Kidney (tissue), 14 donors: Measurements from ENCODE around the gene AGPAT4. TPM values are rescaled to one million over a fixed set of nuclear protein-coding genes. Genes with fewer than 3 reads are reported as not detected.

Experiments
- DNase-seq, 5 donors: peaks; one replicate each; pipeline ENCODE4 v3.0.0-alpha.2; 2013 to 2020
- FAIRE-seq: peaks from 2 replicates; lab custom pipeline; 2012; peaks lifted over from hg19 to GRCh38; lab: Jason Lieb, UNC
- H3K27ac ChIP-seq, 2 donors: one replicate each; pipeline ENCODE4 v1.7.0; 2013; ENCODE audit warnings: low read depth in 2 of 2, low read length in 2 of 2, inconsistent platforms in 1 of 2
- H3K27me3 ChIP-seq: one replicate; pipeline ENCODE4 v1.7.1; 2013; ENCODE audit warnings: low read length, inconsistent platforms; ENCODE audit not compliant: control insufficient read depth, insufficient read depth
- H3K36me3 ChIP-seq, 3 donors: one replicate each; pipeline versions ENCODE4 v1.7.0 to v1.7.1; 2013; ENCODE audit warnings: low read length in 3 of 3, control low read depth in 1 of 3, inconsistent platforms in 1 of 3; ENCODE audit not compliant: insufficient read depth in 3 of 3, control insufficient read depth in 2 of 3
- H3K4me1 ChIP-seq, 3 donors: one replicate each; pipeline versions ENCODE4 v1.7.0 to v1.7.1; 2013; ENCODE audit warnings: low read length in 3 of 3, inconsistent platforms in 1 of 3, low read depth in 1 of 3; ENCODE audit not compliant: control insufficient read depth in 2 of 3, insufficient read depth in 2 of 3
- H3K4me3 ChIP-seq, 3 donors: one replicate each; pipeline versions ENCODE4 v1.7.0 to v1.8.1; 2013; ENCODE audit warnings: low read length in 3 of 3, control low read depth in 1 of 3, inconsistent platforms in 1 of 3
- H3K9ac ChIP-seq, 3 donors: one replicate each; pipeline versions ENCODE4 v1.7.0 to v1.7.1; 2013; ENCODE audit warnings: low read length in 3 of 3, control low read depth in 1 of 3, inconsistent platforms in 1 of 3
- H3K9me3 ChIP-seq, 3 donors: one replicate each; pipeline versions ENCODE4 v1.7.0 to v1.7.1; 2013; ENCODE audit warnings: low read length in 3 of 3, control low read depth in 1 of 3, inconsistent platforms in 1 of 3; ENCODE audit not compliant: control insufficient read depth in 2 of 3, insufficient read depth in 1 of 3
- intact Hi-C: fragments of 100-400 bp; cut with DNase I; formaldehyde crosslinking; loops from one replicate; pipeline ENCODE4 v1.11.1; 2022
- polyA plus RNA-seq: library from polyadenylated mRNA; stranded (reverse); fragments of 350-450 nt; fragmentation: Illumina TruSeq; extraction: RNeasy Lipid Tissue Mini Kit (QIAGEN cat#74804); gene quantifications from one replicate; pipeline ENCODE4 v1.2.3, GENCODE V29; 2014; ENCODE audit warnings: low read depth, low replicate concordance; ENCODE audit not compliant: insufficient read depth
- total RNA-seq: library from RNA; stranded (reverse); fragmentation: NEBNext Ultra II Directional; extraction: Animal tissue kit (Norgen Biotek cat#: 25700); gene quantifications from one replicate; pipeline ENCODE4 v1.2.1, GENCODE V29; 2021
- TF ChIP-seq, protein P1 (sequence below): IDR thresholded peaks from 3 replicates; pipeline ENCODE4 v1.5.1; 2012; ENCODE audit warnings: mild to moderate bottlenecking, moderate library complexity, borderline replicate concordance; ENCODE audit not compliant: insufficient read depth; ENCODE audit errors: extremely low read depth
- donor health status: control.
- donor health status: control.
- donor health status: control.
- donor health status: control.
- donor health status: control.
- donor health status: DM: yes; HTN: yes; CAD: no.
- donor health status: Normal renal cell carcinoma (clear cell type).

Gene AGPAT4
- total and polyA plus RNA-seq, 2 donors from 2014 or later = 3.3 to 12.3 TPM

DNA sequence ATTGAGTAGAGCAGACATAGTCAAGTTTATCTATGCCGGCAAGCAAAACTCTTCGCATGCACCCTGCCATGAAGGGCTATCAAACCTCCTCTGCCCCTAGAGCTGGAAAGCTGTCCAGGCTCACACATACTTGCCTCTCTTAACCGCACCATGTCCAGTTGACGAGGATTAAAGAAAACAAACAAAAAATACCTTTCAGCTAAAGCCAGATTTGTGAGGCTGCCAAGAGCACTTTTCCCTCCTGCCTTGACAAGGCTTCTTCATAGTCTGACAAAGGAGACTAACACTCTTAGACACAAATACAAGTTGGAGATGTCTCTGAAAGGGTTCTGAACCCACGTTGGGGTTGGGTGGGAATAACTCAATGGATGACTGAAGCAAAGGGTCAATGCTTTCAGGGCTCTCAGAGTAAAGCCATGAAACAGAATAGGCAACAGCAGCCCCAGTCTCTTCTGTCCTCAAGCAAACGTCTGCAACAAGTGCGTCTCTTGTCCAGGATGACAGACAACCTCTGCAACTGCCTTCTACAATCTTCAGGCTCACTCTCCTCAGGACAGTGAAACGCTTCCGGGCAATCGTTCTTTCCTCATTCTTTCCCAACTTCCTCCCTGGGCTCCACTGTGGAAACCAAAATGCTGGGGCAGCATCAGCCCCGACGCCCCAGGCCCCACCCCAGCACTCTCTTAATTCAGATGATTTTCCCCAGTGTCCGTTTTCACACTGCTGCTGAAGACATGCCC, 57.8 kb downstream of the AGPAT4 start:
- intact Hi-C loops = no loop called here
- Histone ChIP-seq H3K4me3 (no peak overlapping the region), H3K36me3 (no peaks in the 10 kb centered on the region), H3K9me3 (peaks cover 0 to 2% (median 1%) of the 10 kb centered on the region in 3 donors), H3K4me1 (no peaks in the 10 kb centered on the region), H3K27ac (no peak overlapping the region), H3K9ac (no peak overlapping the region), H3K27me3 (no peaks in the 10 kb centered on the region)
- TF ChIP-seq, protein P1, sequence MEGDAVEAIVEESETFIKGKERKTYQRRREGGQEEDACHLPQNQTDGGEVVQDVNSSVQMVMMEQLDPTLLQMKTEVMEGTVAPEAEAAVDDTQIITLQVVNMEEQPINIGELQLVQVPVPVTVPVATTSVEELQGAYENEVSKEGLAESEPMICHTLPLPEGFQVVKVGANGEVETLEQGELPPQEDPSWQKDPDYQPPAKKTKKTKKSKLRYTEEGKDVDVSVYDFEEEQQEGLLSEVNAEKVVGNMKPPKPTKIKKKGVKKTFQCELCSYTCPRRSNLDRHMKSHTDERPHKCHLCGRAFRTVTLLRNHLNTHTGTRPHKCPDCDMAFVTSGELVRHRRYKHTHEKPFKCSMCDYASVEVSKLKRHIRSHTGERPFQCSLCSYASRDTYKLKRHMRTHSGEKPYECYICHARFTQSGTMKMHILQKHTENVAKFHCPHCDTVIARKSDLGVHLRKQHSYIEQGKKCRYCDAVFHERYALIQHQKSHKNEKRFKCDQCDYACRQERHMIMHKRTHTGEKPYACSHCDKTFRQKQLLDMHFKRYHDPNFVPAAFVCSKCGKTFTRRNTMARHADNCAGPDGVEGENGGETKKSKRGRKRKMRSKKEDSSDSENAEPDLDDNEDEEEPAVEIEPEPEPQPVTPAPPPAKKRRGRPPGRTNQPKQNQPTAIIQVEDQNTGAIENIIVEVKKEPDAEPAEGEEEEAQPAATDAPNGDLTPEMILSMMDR = no peak
- DNase-seq = no peak
- FAIRE-seq = no peak

DNA sequence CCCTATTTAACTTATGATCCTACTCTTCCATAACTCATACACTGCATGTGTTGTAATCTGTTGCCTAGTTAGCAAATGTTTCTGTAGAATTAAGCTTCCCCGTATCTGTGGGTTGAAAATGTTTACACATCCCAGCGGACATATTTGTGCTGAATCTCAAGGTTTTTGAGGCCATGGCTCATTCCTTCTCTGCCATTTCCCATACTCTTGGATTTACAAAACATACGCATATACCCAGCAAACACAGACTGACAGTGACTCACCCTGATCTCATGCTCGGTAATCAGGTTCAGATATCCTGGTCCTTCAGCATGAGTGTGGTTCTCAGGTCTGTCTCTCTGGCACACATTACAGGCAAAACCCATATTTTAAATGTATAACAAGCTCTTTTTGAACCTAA, 58.7 kb downstream of the AGPAT4 start:
- Histone ChIP-seq H3K27ac (no peak overlapping the region), H3K4me1 (no peaks in the 10 kb centered on the region), H3K36me3 (no peaks in the 10 kb centered on the region), H3K9me3 (peaks cover 0 to 2% (median 1%) of the 10 kb centered on the region in 3 donors), H3K9ac (no peak overlapping the region), H3K27me3 (no peaks in the 10 kb centered on the region), H3K4me3 (no peak overlapping the region)
- DNase-seq (no peak), FAIRE-seq (no peak)
- TF ChIP-seq, protein P1 = no peak
- intact Hi-C loops = no loop called here

DNA sequence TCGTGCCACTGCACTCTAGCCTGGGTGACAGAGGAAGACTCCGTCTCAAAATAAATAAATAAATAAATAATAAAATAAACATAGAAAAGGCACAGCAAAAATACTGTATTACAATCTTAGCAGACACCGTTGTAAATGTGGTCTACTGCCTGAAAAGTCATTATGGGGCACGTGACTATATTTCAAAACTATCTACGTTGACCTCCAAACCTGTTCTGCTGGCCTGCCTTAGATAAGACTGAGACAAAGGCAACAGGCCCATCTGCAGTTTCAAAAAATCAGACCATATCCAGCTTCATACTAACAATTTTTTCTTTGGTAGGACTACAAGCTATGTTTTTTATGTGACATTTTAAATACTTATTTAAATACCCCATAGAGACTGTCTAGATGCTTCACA, 59.1 kb downstream of the AGPAT4 start:
- H3K27ac ChIP-seq = no peak overlapping the region
- H3K9ac ChIP-seq = no peak overlapping the region
- H3K4me1 ChIP-seq = no peaks in the 10 kb centered on the region
- no peak overlapping the region for H3K4me3 ChIP-seq
- intact Hi-C loops = no loop called here
- TF ChIP-seq, protein P1 = no peak
- peaks cover 0 to 2% (median 1%) of the 10 kb centered on the region in 3 donors for H3K9me3 ChIP-seq
- H3K27me3 ChIP-seq = no peaks in the 10 kb centered on the region
- no peaks in the 10 kb centered on the region for H3K36me3 ChIP-seq
- DNase-seq = no peak
- no peak for FAIRE-seq

DNA sequence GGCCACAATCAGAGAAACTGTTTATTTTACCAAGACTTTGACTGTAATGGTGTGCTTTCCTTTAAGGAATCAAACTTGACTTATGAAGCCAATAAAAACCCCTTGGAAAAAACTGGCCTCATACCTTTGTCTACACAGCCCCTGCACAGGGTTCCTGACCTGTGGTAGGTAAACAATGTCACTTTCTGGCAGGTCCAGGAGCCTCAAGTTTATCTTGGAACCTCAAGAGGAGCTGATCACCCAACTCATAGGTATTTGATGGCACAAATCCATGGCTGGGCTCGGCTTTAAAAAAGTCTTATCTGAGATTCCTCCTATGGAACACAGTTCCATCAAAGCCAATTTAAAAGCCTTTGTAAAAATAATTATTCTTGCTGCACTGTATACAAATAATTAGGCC, 61.0 kb downstream of the AGPAT4 start:
- DNase-seq (no peak), FAIRE-seq (no peak)
- H3K4me3 ChIP-seq = no peak overlapping the region
- H3K27me3 ChIP-seq = no peaks in the 10 kb centered on the region
- intact Hi-C loops = no loop called here
- no peak overlapping the region for H3K9ac ChIP-seq
- H3K4me1 ChIP-seq = no peaks in the 10 kb centered on the region
- no peak overlapping the region for H3K27ac ChIP-seq
- TF ChIP-seq, protein P1 = no peak
- peaks cover 0 to 2% (median 1%) of the 10 kb centered on the region in 3 donors for H3K9me3 ChIP-seq
- H3K36me3 ChIP-seq = no peaks in the 10 kb centered on the region
